Loucy (cell line): ENCODE data around the gene CNTN5.

Experiments used
- H2AFZ ChIP-seq: fragments of 200-600 bp; sonication (generic); 2 replicates; pipeline ENCODE4 v1.6.0; 2016; ENCODE audit warnings: antibody characterized with exemption, mild to moderate bottlenecking, low read length, moderate library complexity
- H3F3A ChIP-seq: fragments of 200-600 bp; 2 replicates; pipeline ENCODE4 v1.6.0; 2016; ENCODE audit warnings: antibody characterized with exemption, low read depth, mild to moderate bottlenecking
- H3K27me3 ChIP-seq: fragments of 200-600 bp; sonication (generic); 2 replicates; pipeline ENCODE4 v1.6.1; 2014; ENCODE audit warnings: low read length, mild to moderate bottlenecking; ENCODE audit not compliant: insufficient read depth, poor library complexity, severe bottlenecking
- H3K36me3 ChIP-seq: fragments of 200-600 bp; sonication (generic); 2 replicates; pipeline ENCODE4 v1.6.1; 2016; ENCODE audit warnings: low read length; ENCODE audit not compliant: insufficient read depth
- H3K4me1 ChIP-seq: fragments of 200-600 bp; sonication (generic); 2 replicates; pipeline ENCODE4 v1.5.1; 2014; ENCODE audit warnings: low read length, mild to moderate bottlenecking; ENCODE audit not compliant: insufficient read depth, poor library complexity, severe bottlenecking
- H3K4me2 ChIP-seq: fragments of 200-600 bp; sonication (generic); 2 replicates; pipeline ENCODE4 v1.6.0; 2014; ENCODE audit warnings: antibody characterized with exemption, low read length, low read depth, mild to moderate bottlenecking; ENCODE audit not compliant: poor library complexity, severe bottlenecking
- H3K4me3 ChIP-seq: fragments of 200-600 bp; sonication (generic); 2 replicates; pipeline ENCODE4 v1.5.1; 2014; ENCODE audit warnings: low read length, mild to moderate bottlenecking, mixed read lengths; ENCODE audit not compliant: poor library complexity, severe bottlenecking
- H3K79me2 ChIP-seq: fragments of 200-600 bp; sonication (generic); 2 replicates; pipeline ENCODE4 v1.6.1; 2014; ENCODE audit warnings: low read length; ENCODE audit not compliant: insufficient read depth
- H3K9ac ChIP-seq: fragments of 200-600 bp; sonication (generic); 2 replicates; pipeline ENCODE4 v1.6.0; 2014; ENCODE audit warnings: mild to moderate bottlenecking, low read depth, low read length, moderate library complexity; ENCODE audit not compliant: poor library complexity, severe bottlenecking
- H3K9me2 ChIP-seq: fragments of 200-600 bp; sonication (generic); replicated peaks from 2 replicates; pipeline ENCODE4 v1.6.1; 2016; ENCODE audit warnings: low read depth, low read length, mixed read lengths
- H3K9me3 ChIP-seq: fragments of 200-600 bp; sonication (generic); 2 replicates; pipeline ENCODE4 v1.6.1; 2014; ENCODE audit warnings: mild to moderate bottlenecking, antibody characterized with exemption, low read length, low read depth; ENCODE audit not compliant: insufficient read depth
- H4K20me1 ChIP-seq: fragments of 200-600 bp; sonication (generic); 2 replicates; pipeline ENCODE4 v1.6.0; 2014; ENCODE audit warnings: antibody characterized with exemption, low read length, mild to moderate bottlenecking; ENCODE audit not compliant: insufficient read depth, poor library complexity, severe bottlenecking
- EZH2phosphoT487 ChIP-seq: fragments of 200-600 bp; IDR thresholded peaks from 2 replicates; pipeline ENCODE4 v1.6.1; 2018; ENCODE audit warnings: antibody characterized with exemption, mild to moderate bottlenecking, moderate library complexity, borderline replicate concordance
- TF ChIP-seq, protein P1 (sequence below): fragments of 200-600 bp; sonication (generic); conservative IDR thresholded peaks from 2 replicates; pipeline ENCODE4 v1.5.1; 2014; ENCODE audit warnings: mild to moderate bottlenecking, antibody characterized with exemption, low read length

The CNTN5 gene

DNA sequence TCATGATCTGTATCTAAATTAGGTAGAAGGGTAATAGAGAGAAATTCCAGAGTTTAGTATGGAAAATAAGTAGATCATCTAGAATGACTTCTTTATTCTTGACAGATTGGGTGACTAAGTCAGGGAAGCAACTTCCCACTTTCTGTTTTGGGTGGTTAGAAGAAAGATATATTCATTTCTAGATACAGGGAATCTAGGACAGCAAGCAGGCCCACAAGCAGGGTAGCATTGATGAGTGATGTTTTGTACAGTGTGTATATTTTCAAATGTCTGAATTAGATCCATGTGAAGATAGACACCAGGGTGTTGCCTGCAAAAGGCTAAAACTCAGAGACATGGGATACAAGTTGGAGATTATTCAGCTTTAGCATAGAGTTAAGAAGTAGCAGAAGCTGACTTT is 674.4 kb downstream of the CNTN5 start:
- Histone ChIP-seq H3K4me1 (no peaks in the 10 kb centered on the region), H3K79me2 (no peaks in the 10 kb centered on the region), H4K20me1 (no peaks in the 10 kb centered on the region), H2AFZ (no peak overlapping the region), H3K9me2 (no peaks in the 10 kb centered on the region), H3K9me3 (no peaks in the 10 kb centered on the region), H3K4me3 (no peak overlapping the region), H3F3A (no peaks in the 10 kb centered on the region), H3K36me3 (no peaks in the 10 kb centered on the region), H3K9ac (no peak overlapping the region), H3K27me3 (no peaks in the 10 kb centered on the region), H3K4me2 (no peak overlapping the region)
- TF ChIP-seq, protein P1, sequence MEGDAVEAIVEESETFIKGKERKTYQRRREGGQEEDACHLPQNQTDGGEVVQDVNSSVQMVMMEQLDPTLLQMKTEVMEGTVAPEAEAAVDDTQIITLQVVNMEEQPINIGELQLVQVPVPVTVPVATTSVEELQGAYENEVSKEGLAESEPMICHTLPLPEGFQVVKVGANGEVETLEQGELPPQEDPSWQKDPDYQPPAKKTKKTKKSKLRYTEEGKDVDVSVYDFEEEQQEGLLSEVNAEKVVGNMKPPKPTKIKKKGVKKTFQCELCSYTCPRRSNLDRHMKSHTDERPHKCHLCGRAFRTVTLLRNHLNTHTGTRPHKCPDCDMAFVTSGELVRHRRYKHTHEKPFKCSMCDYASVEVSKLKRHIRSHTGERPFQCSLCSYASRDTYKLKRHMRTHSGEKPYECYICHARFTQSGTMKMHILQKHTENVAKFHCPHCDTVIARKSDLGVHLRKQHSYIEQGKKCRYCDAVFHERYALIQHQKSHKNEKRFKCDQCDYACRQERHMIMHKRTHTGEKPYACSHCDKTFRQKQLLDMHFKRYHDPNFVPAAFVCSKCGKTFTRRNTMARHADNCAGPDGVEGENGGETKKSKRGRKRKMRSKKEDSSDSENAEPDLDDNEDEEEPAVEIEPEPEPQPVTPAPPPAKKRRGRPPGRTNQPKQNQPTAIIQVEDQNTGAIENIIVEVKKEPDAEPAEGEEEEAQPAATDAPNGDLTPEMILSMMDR, result no peak
- TF ChIP-seq EZH2phosphoT487, result no peak

DNA sequence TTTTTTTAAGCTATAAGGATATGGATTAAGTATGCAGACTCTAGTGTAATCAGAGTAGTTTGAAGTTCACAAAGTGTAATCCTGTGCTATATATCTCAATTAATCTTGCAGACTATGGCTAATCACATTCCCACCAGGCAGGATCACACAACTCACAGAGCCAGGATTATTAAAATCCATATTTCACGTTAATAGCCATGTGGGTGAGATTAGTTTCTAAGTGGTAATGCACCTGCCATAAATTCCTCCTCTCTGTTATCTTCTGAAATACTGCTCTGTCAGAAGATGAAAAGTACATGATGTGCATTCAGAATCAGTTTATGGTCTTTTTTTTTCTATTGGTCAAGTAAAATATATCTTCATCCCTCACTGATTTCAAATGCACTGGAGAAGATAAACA is 686.1 kb downstream of the CNTN5 start:
- H3K4me3 ChIP-seq, result no peak overlapping the region
- H3K36me3 ChIP-seq, result no peaks in the 10 kb centered on the region
- H3K9ac ChIP-seq, result no peak overlapping the region
- H4K20me1 ChIP-seq, result no peaks in the 10 kb centered on the region
- TF ChIP-seq EZH2phosphoT487, result no peak
- TF ChIP-seq, protein P1, result no peak
- no peaks in the 10 kb centered on the region for H3K79me2 ChIP-seq
- no peaks in the 10 kb centered on the region for H3K4me1 ChIP-seq
- H3K9me2 ChIP-seq, result no peaks in the 10 kb centered on the region
- H3F3A ChIP-seq, result no peaks in the 10 kb centered on the region
- H3K4me2 ChIP-seq, result no peak overlapping the region
- H3K27me3 ChIP-seq, result no peaks in the 10 kb centered on the region
- H3K9me3 ChIP-seq, result no peaks in the 10 kb centered on the region
- H2AFZ ChIP-seq, result no peak overlapping the region

DNA sequence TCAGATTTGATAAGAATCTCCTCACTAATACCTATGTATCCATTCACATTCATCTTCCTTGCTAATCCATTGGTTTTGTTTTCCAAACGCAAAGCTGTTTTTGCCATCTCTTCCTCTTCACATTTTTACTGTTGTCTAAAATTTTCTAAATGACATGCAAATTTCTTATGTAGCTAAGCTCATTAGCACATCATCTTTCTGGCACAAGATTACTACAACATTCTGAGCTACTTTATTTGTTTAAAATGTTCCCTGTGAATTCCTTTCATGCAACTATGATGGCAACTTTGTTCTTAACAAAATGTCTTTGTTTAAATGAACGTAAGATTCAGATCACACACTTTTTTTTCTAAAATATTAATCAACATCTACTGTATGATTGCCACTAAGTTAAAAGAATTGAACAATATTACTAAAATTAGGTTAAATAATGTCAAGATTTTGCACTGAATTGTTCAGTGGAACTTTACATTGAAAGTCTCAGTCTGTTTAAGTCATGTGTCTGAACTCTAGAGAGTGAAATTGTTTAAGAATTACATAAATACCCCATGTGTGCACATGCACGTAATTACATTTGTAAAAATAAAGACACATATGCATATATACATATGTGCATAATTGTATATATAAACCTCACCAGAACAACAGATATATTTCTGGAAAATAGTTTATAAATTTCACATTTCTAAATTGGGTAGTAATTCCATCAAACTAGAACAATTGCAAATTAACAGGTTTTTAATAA is 688.4 kb downstream of the CNTN5 start:
- no peaks in the 10 kb centered on the region for H3F3A ChIP-seq

More for the DNA sequence above, 688.4 kb downstream of the CNTN5 start:
- no peaks in the 10 kb centered on the region for H3K9me3 ChIP-seq
- H3K4me3 ChIP-seq, result no peak overlapping the region
- no peaks in the 10 kb centered on the region for H3K79me2 ChIP-seq
- TF ChIP-seq, protein P1, result no peak
- no peak for TF ChIP-seq EZH2phosphoT487
- no peaks in the 10 kb centered on the region for H4K20me1 ChIP-seq
- no peaks in the 10 kb centered on the region for H3K9me2 ChIP-seq
- no peak overlapping the region for H3K9ac ChIP-seq
- H3K27me3 ChIP-seq, result no peaks in the 10 kb centered on the region
- no peak overlapping the region for H3K4me2 ChIP-seq
- H3K36me3 ChIP-seq, result no peaks in the 10 kb centered on the region
- H2AFZ ChIP-seq, result no peak overlapping the region
- H3K4me1 ChIP-seq, result no peaks in the 10 kb centered on the region
